ENCODE data around the gene RYR2.
A peak's percentile ranks its signal among the peaks of the same experiment; 100 is the strongest.

The RYR2 gene

GRCh38 chr1:237405912-237406311 lies 363.9 kb downstream of the RYR2 start:
- TF ChIP-seq CTCF (IDR thresholded peaks at IDR 0.05; ENCODE audit: insufficient read depth, low read depth, low read length, missing control alignments): no peak
- no peak overlapping the region for H3K4me3 ChIP-seq (ENCODE audit: low read length)
- no peak for DNase-seq (ENCODE audit: low read depth)

- DNase-seq (ENCODE audit: low read depth): peak; percentile 41
- no peak for TF ChIP-seq CTCF (IDR thresholded peaks at IDR 0.05; ENCODE audit: insufficient read depth, low read depth, low read length, missing control alignments)
- no peak overlapping the region for H3K4me3 ChIP-seq (ENCODE audit: low read length)
These were observed 369.6 kb downstream of the RYR2 start for GRCh38 chr1:237411621-237412020.

GRCh38 chr1:237416924-237417655 lies 375.1 kb downstream of the RYR2 start:
- no peak overlapping the region for H3K4me3 ChIP-seq (ENCODE audit: low read length)
- no peak for TF ChIP-seq CTCF (IDR thresholded peaks at IDR 0.05; ENCODE audit: insufficient read depth, low read depth, low read length, missing control alignments)
- no peak for DNase-seq (ENCODE audit: low read depth)

GRCh38 chr1:237428809-237429208 lies 386.8 kb downstream of the RYR2 start:
- H3K4me3 ChIP-seq (ENCODE audit: low read length): no peak overlapping the region
- TF ChIP-seq CTCF (IDR thresholded peaks at IDR 0.05; ENCODE audit: insufficient read depth, low read depth, low read length, missing control alignments): no peak
- no peak for DNase-seq (ENCODE audit: low read depth)

GRCh38 chr1:237429252-237429651 lies 387.3 kb downstream of the RYR2 start:
- TF ChIP-seq CTCF (IDR thresholded peaks at IDR 0.05; ENCODE audit: insufficient read depth, low read depth, low read length, missing control alignments): no peak
- H3K4me3 ChIP-seq (ENCODE audit: low read length): no peak overlapping the region
- DNase-seq (ENCODE audit: low read depth): no peak

GRCh38 chr1:237431448-237431847 lies 389.5 kb downstream of the RYR2 start:
- TF ChIP-seq CTCF (IDR thresholded peaks at IDR 0.05; ENCODE audit: insufficient read depth, low read depth, low read length, missing control alignments): no peak
- no peak overlapping the region for H3K4me3 ChIP-seq (ENCODE audit: low read length)
- DNase-seq (ENCODE audit: low read depth): no peak

GRCh38 chr1:237440346-237440745 lies 398.4 kb downstream of the RYR2 start:
- H3K4me3 ChIP-seq (ENCODE audit: low read length): no peak overlapping the region
- no peak for TF ChIP-seq CTCF (IDR thresholded peaks at IDR 0.05; ENCODE audit: insufficient read depth, low read depth, low read length, missing control alignments)
- DNase-seq (ENCODE audit: low read depth): no peak

Measured in epithelial cell of esophagus (primary cell).